GM18909 (cell line): ENCODE results near the gene UXT.
"Not testable (repeated sequence)": the region's sequence is repeated elsewhere in the genome, so short reads cannot be mapped to it uniquely, and the experiment has no call there.

Source experiments
- ATAC-seq: cut with Tn5 transposase; IDR thresholded peaks from one replicate; pipeline ENCODE4 v1.9.1; 2021; ENCODE audit warnings: mild to moderate bottlenecking; ENCODE audit not compliant: unreplicated experiment, poor library complexity

The UXT gene

GRCh38 chrX:47620303-47620685 lies 38.7 kb downstream of the UXT start:
- no peak for ATAC-seq

DNA sequence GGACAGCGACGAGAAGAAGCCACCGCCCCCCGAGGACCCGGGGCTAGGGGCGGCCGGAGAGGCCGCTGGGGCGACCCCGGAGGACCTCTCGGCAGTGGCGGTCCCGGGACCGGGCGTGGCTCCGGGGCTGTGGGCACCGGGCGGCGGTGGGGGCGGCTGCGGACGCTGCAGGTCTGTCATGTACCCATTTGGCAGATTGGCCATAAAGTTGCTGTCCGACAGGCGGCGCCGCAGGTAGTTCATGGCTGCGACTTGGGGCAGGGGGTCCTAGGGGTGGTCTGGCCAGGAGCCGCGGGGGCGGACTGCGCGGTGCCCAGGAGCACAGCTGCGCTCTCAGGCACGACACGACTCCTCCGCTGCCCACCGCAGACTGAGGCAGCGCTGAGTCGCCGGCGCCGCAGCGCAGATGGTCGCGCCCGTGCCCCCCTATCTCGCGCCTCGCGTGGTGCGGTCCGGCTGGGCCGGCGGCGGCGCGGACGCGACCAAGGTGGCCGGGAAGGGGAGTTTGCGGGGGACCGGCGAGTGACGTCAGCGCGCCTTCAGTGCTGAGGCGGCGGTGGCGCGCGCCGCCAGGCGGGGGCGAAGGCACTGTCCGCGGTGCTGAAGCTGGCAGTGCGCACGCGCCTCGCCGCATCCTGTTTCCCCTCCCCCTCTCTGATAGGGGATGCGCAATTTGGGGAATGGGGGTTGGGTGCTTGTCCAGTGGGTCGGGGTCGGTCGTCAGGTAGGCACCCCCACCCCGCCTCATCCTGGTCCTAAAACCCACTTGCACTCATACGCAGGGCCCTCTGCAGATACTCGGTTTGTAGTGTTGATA lies 39.3 kb downstream of the UXT start, which contains the start of gene SYN1:
SYN1 (minus strand) TSS at position 372 of the 817 bp plus-strand sequence; CDS start at position 243, 129 bp downstream.
- ATAC-seq, result peak; percentile 73

GRCh38 chrX:47618923-47619485 lies 40.0 kb downstream of the UXT start:
- ATAC-seq, result no peak

DNA sequence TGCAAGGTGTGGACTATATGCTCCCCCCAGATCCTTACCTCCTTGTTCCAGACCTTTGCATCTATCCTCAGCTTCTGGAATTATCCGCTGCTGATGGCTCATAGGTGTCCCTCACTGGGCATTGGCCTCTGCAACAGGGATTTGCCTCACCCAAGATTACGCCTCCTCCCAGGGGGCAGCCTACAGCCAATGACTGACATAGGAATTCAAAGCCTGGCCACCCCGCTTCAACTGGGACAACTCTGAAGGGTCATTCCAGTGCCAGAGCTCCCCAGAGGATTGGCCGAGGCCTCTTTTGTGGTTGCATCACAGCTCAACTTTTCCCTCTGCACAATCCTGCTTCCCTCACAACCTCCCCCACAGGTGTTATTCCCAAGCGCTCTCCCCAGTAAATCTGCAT lies 44.4 kb downstream of the UXT start:
- no peak for ATAC-seq

DNA sequence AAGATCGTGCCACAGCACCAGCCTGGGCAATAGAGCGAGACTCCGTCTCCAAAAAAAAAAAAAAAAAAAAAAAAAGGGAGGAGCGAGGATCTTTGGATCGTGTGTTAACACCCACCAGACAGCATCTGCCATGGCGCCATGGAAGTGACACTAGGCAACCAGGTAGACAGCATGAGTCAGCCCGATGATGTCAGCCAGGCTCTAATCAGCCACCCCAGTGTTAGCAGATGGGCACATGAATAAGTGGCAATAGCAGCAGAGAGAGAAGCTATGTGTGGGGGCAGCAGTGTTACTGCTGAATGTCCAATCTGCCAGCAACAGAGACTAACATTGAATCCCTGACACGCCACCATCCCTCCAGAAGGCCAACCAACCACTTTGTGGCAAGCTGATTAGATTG lies 45.9 kb downstream of the UXT start:
- no peak for ATAC-seq

DNA sequence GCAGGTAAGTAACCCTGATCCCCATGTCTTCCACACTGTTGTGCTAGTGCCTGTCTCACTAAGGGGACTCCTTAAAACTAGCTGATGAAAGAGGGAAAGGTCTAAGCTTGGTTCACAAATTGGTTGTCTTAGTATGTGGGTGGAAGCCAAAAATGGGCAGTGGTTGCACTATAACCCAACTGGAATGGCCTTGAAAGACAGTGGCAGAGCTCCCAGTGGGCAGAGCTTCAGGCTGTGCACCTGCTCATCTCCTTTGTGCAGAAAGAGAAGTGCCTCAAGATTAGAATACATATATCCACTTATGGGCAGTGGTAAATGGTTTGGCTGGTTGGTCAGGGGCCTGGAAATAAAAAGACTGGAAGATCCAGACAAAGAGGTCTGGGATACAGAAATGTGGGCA lies 46.6 kb downstream of the UXT start:
- no peak for ATAC-seq

DNA sequence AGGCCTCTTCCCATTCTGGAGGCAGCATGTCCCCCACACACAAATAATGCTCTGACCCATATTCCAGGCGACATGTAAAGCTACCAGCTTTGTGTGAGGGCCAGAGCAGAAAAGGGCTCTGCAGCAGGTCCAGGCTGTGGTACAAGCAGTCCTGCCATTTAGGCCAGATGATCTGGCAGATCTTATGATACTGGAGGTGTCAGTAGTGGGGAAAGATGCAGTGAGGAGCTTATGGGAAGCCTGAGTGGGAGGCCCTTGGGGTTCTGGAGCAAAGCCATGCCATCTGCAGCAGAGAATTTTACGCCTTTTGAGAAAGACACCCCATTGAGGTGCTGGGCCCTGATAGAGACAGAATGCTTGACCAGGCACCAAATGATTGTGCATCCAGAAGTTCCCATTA lies 47.1 kb downstream of the UXT start:
- no peak for ATAC-seq

- ATAC-seq, result no peak
Measured at GRCh38 chrX:47611489-47611888, 47.5 kb downstream of the UXT start.

GRCh38 chrX:47610511-47610910 lies 48.5 kb downstream of the UXT start:
- ATAC-seq, result no peak

GRCh38 chrX:47608130-47608810 lies 50.7 kb downstream of the UXT start:
- no peak for ATAC-seq

GRCh38 chrX:47607091-47607490 lies 51.9 kb downstream of the UXT start:
- ATAC-seq, result no peak

- ATAC-seq, result no peak
Measured at GRCh38 chrX:47605024-47605423, 54.0 kb downstream of the UXT start.

GRCh38 chrX:47603125-47603524 lies 55.9 kb downstream of the UXT start:
- ATAC-seq, result not testable (repeated sequence)
